ENCODE results near the gene SCUBE1. TPM values are rescaled to one million over a fixed set of nuclear protein-coding genes. Genes with fewer than 3 reads are reported as not detected.

Gene SCUBE1
- total RNA-seq, 3 donors from 2014 or later (not counting 1 experiment from before 2014, with no cell fraction given), result 0.05 to 1.2 (median 0.11) TPM

GRCh38 chr22:43241699-43242386 is 101.3 kb downstream of the SCUBE1 start:
- Mint-ChIP-seq H3K9me3 (no peaks in the 10 kb centered on the region), H3K4me1 (no peaks in the 10 kb centered on the region), H3K27me3 (ENCODE audit: low read depth in 2 of 2) (no peaks in the 10 kb centered on the region), H3K36me3 (no peaks in the 10 kb centered on the region), H3K27ac (no peak overlapping the region), H3K4me3 (no peak overlapping the region)
- Histone ChIP-seq H3K27me3 (ENCODE audit: control insufficient read depth, insufficient read depth, low read length) (no peaks in the 10 kb centered on the region), H3K27ac (ENCODE audit: low read length) (no peak overlapping the region), H3K4me1 (ENCODE audit: control insufficient read depth, insufficient read depth, low read length) (no peaks in the 10 kb centered on the region), H3K36me3 (ENCODE audit: control insufficient read depth, insufficient read depth, low read length) (no peaks in the 10 kb centered on the region), H3K9me3 (ENCODE audit: control insufficient read depth, insufficient read depth, low read length) (no peaks in the 10 kb centered on the region), H3K4me3 (ENCODE audit: low read length) (no peak overlapping the region)
- TF ChIP-seq, protein P1, sequence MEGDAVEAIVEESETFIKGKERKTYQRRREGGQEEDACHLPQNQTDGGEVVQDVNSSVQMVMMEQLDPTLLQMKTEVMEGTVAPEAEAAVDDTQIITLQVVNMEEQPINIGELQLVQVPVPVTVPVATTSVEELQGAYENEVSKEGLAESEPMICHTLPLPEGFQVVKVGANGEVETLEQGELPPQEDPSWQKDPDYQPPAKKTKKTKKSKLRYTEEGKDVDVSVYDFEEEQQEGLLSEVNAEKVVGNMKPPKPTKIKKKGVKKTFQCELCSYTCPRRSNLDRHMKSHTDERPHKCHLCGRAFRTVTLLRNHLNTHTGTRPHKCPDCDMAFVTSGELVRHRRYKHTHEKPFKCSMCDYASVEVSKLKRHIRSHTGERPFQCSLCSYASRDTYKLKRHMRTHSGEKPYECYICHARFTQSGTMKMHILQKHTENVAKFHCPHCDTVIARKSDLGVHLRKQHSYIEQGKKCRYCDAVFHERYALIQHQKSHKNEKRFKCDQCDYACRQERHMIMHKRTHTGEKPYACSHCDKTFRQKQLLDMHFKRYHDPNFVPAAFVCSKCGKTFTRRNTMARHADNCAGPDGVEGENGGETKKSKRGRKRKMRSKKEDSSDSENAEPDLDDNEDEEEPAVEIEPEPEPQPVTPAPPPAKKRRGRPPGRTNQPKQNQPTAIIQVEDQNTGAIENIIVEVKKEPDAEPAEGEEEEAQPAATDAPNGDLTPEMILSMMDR (IDR thresholded peaks at IDR 0.05), result no peak
- WGBS (ENCODE audit: insufficient coverage), result 92% methylated on average over 13 of the region's 14 CpGs
- DNase-seq (no peak), ATAC-seq (no peak)
- intact Hi-C loops (cut with micrococcal nuclease), result no loop called here

GRCh38 chr22:43241138-43241597 is 102.0 kb downstream of the SCUBE1 start:
- Histone ChIP-seq H3K4me1 (ENCODE audit: control insufficient read depth, insufficient read depth, low read length) (no peaks in the 10 kb centered on the region), H3K4me3 (ENCODE audit: low read length) (no peak overlapping the region), H3K27ac (ENCODE audit: low read length) (no peak overlapping the region), H3K9me3 (ENCODE audit: control insufficient read depth, insufficient read depth, low read length) (no peaks in the 10 kb centered on the region), H3K36me3 (ENCODE audit: control insufficient read depth, insufficient read depth, low read length) (no peaks in the 10 kb centered on the region), H3K27me3 (ENCODE audit: control insufficient read depth, insufficient read depth, low read length) (no peaks in the 10 kb centered on the region)
- H3K27ac Mint-ChIP-seq, result no peak overlapping the region
- 87% methylated on average over 15 of the region's 15 CpGs for WGBS (ENCODE audit: insufficient coverage)
- no peak for DNase-seq
- no peaks in the 10 kb centered on the region for H3K27me3 Mint-ChIP-seq (ENCODE audit: low read depth in 2 of 2)
- H3K4me3 Mint-ChIP-seq, result no peak overlapping the region
- intact Hi-C loops (cut with micrococcal nuclease), result no loop called here
- ATAC-seq, result no peak
- no peaks in the 10 kb centered on the region for H3K4me1 Mint-ChIP-seq
- no peaks in the 10 kb centered on the region for H3K36me3 Mint-ChIP-seq
- no peaks in the 10 kb centered on the region for H3K9me3 Mint-ChIP-seq
- TF ChIP-seq, protein P1 (IDR thresholded peaks at IDR 0.05), result no peak

GRCh38 chr22:43240614-43241013 is 102.6 kb downstream of the SCUBE1 start:
- intact Hi-C loops (cut with micrococcal nuclease), result no loop called here
- H3K36me3 Mint-ChIP-seq, result no peaks in the 10 kb centered on the region
- H3K9me3 Mint-ChIP-seq, result no peaks in the 10 kb centered on the region
- TF ChIP-seq, protein P1 (IDR thresholded peaks at IDR 0.05), result no peak
- no peaks in the 10 kb centered on the region for H3K4me1 Mint-ChIP-seq
- ATAC-seq (no peak), DNase-seq (no peak)
- Histone ChIP-seq H3K27ac (ENCODE audit: low read length) (no peak overlapping the region), H3K36me3 (ENCODE audit: control insufficient read depth, insufficient read depth, low read length) (no peaks in the 10 kb centered on the region), H3K4me3 (ENCODE audit: low read length) (no peak overlapping the region), H3K4me1 (ENCODE audit: control insufficient read depth, insufficient read depth, low read length) (no peaks in the 10 kb centered on the region), H3K9me3 (ENCODE audit: control insufficient read depth, insufficient read depth, low read length) (no peaks in the 10 kb centered on the region), H3K27me3 (ENCODE audit: control insufficient read depth, insufficient read depth, low read length) (no peaks in the 10 kb centered on the region)
- H3K27ac Mint-ChIP-seq, result no peak overlapping the region
- H3K27me3 Mint-ChIP-seq (ENCODE audit: low read depth in 2 of 2), result no peaks in the 10 kb centered on the region
- 85% methylated on average over 6 of the region's 7 CpGs for WGBS (ENCODE audit: insufficient coverage)
- no peak overlapping the region for H3K4me3 Mint-ChIP-seq

DNA sequence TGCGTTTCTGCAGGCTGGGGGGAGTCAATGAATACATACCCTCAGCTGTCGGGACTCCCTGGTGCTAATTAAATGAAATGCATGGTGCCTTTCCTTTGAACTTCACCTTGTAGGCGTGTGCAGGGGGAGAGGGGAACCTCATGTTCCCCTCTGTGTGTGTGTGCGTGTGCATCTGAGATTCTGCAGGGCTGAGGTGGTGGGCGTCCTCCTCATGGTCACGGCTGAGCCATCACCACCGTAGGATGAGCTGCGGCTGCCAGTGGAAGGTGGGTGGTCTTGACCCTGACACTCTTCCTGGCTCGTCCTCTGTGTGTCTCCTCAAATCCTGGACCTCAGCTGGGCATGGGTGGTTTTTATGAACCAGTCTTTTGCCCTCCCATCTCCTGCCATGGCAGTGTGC is 103.2 kb downstream of the SCUBE1 start:
- Histone ChIP-seq H3K4me1 (ENCODE audit: control insufficient read depth, insufficient read depth, low read length) (no peaks in the 10 kb centered on the region), H3K9me3 (ENCODE audit: control insufficient read depth, insufficient read depth, low read length) (no peaks in the 10 kb centered on the region), H3K4me3 (ENCODE audit: low read length) (no peak overlapping the region), H3K27ac (ENCODE audit: low read length) (no peak overlapping the region), H3K27me3 (ENCODE audit: control insufficient read depth, insufficient read depth, low read length) (no peaks in the 10 kb centered on the region), H3K36me3 (ENCODE audit: control insufficient read depth, insufficient read depth, low read length) (no peaks in the 10 kb centered on the region)
- intact Hi-C loops (cut with micrococcal nuclease), result no loop called here
- TF ChIP-seq, protein P1 (IDR thresholded peaks at IDR 0.05), result no peak
- Mint-ChIP-seq H3K4me1 (no peaks in the 10 kb centered on the region), H3K27ac (no peak overlapping the region), H3K4me3 (no peak overlapping the region), H3K36me3 (no peaks in the 10 kb centered on the region), H3K9me3 (no peaks in the 10 kb centered on the region), H3K27me3 (ENCODE audit: low read depth in 2 of 2) (no peaks in the 10 kb centered on the region)
- no peak for ATAC-seq
- WGBS (ENCODE audit: insufficient coverage), result 83% methylated on average over 9 of the region's 9 CpGs
- no peak for DNase-seq
